Tibial nerve (tissue), 4 donors: ENCODE measurements around the gene MFSD11. TPM values are rescaled to one million over a fixed set of nuclear protein-coding genes. Genes with fewer than 3 reads are reported as not detected.
"Not testable (repeated sequence)": the region's sequence is repeated elsewhere in the genome, so short reads cannot be mapped to it uniquely, and the experiment has no call there.

Experiments
- DNase-seq, 2 donors: peaks; one replicate each; pipeline ENCODE4 v3.0.0-alpha.2; 2019; ENCODE audit warnings: low spot score in 2 of 2
- H3K27ac ChIP-seq, 4 donors: fragments of 200-600 bp; sonication (generic) in 3 of 4; one replicate each; pipeline ENCODE4 v1.5.1; 2017 to 2019; ENCODE audit warnings: mild to moderate bottlenecking in 1 of 4
- H3K27me3 ChIP-seq, 2 donors: fragments of 200-600 bp; sonication (generic) in 1 of 2; one replicate each; pipeline versions ENCODE4 v1.5.1 to v1.6.0; 2017 to 2019
- H3K36me3 ChIP-seq, 3 donors: fragments of 200-600 bp; sonication (generic); one replicate each; pipeline ENCODE4 v1.5.1; 2018 to 2019
- H3K4me1 ChIP-seq, 4 donors: fragments of 200-600 bp; sonication (generic) in 3 of 4; one replicate each; pipeline ENCODE4 v1.5.1; 2017 to 2019
- H3K4me3 ChIP-seq, 4 donors: fragments of 200-600 bp; sonication (generic) in 3 of 4; one replicate each; pipeline ENCODE4 v1.5.1; 2017 to 2019; ENCODE audit warnings: mild to moderate bottlenecking in 1 of 4, moderate library complexity in 1 of 4
- H3K9me3 ChIP-seq, 4 donors: fragments of 200-600 bp; sonication (generic) in 3 of 4; one replicate each; pipeline ENCODE4 v1.5.1; 2017 to 2019
- CTCF ChIP-seq, 5 experiments: fragments of 200-600 bp in 3 of 5; fragments of 450-650 bp in 2 of 5; sonication (generic) in 3 of 5; IDR thresholded peaks; one replicate each; pipeline ENCODE4 v1.5.1; 2016 to 2019; ENCODE audit warnings: antibody characterized with exemption in 5 of 5, mild to moderate bottlenecking in 3 of 5, moderate library complexity in 2 of 5
- EP300 ChIP-seq, 2 donors: sonication (generic); formaldehyde crosslinking; IDR thresholded peaks; one replicate each; pipeline ENCODE4 v1.6.1; 2017; ENCODE audit warnings: antibody characterized with exemption in 2 of 2, mild to moderate bottlenecking in 1 of 2
- POLR2A ChIP-seq, 2 donors: fragments of 450-650 bp; IDR thresholded peaks; one replicate each; pipeline ENCODE4 v1.6.1; 2017; ENCODE audit warnings: antibody characterized with exemption in 2 of 2, mild to moderate bottlenecking in 2 of 2, moderate library complexity in 2 of 2
- WGBS, 2 donors: methylation state at CpG; one replicate each; pipeline ENCODE4 v1.1.5; 2018; 5-methylcytosine and 5-hydroxymethylcytosine counted together
- total RNA-seq, 4 donors: library from RNA; depleted of rRNA; stranded (reverse); fragments of >200 nt; gene quantifications; one replicate each; pipeline ENCODE4 v1.1.0, GENCODE V29; 2016

Gene MFSD11
- total RNA-seq, 4 donors from 2014 or later: 25.8 to 61.0 (median 37.1) TPM

GRCh38 chr17:76697702-76698465, 40.0 kb upstream of the MFSD11 start:
- Histone ChIP-seq H3K27me3 (no peaks in the 10 kb centered on the region), H3K36me3 (no peaks in the 10 kb centered on the region), H3K27ac (peak overlapping the region in 3 of 4 donors; percentile 16 to 79 (median 61)), H3K4me3 (no peak overlapping the region), H3K9me3 (no peaks in the 10 kb centered on the region), H3K4me1 (peaks cover 0 to 95% (median 43%) of the 10 kb centered on the region in 4 donors)
- TF ChIP-seq EP300 (IDR thresholded peaks at IDR 0.05): no peak
- no peak for TF ChIP-seq POLR2A (IDR thresholded peaks at IDR 0.05)
- TF ChIP-seq CTCF (IDR thresholded peaks at IDR 0.05): no peak
- no peak for DNase-seq
- WGBS, 2 donors: 35 to 42% methylated on average over 15 to 17 of the region's 17 CpGs

GRCh38 chr17:76698466-76698977, 39.4 kb upstream of the MFSD11 start:
- not testable (repeated sequence) for H3K36me3 ChIP-seq, H3K9me3 ChIP-seq, H3K4me3 ChIP-seq, H3K27me3 ChIP-seq, DNase-seq
- WGBS, 2 donors: 81 to 88% methylated on average over 7 of the region's 7 CpGs
- Histone ChIP-seq H3K4me1 (peaks cover 0 to 98% (median 43%) of the 10 kb centered on the region in 4 donors), H3K27ac (peak overlapping the region in 2 of 4 donors; percentile 5 to 81)

GRCh38 chr17:76700270-76700616, 37.7 kb upstream of the MFSD11 start:
- TF ChIP-seq CTCF (IDR thresholded peaks at IDR 0.05) (no peak), EP300 (IDR thresholded peaks at IDR 0.05) (no peak), POLR2A (IDR thresholded peaks at IDR 0.05) (no peak)
- Histone ChIP-seq H3K36me3 (no peaks in the 10 kb centered on the region), H3K27ac (peak overlapping the region; percentile 11 to 90 (median 74)), H3K4me1 (peaks cover 0 to 81% (median 43%) of the 10 kb centered on the region in 4 donors), H3K9me3 (no peaks in the 10 kb centered on the region), H3K4me3 (peak overlapping the region in 2 of 4 donors; percentile 16 to 30), H3K27me3 (no peaks in the 10 kb centered on the region)
- 48 to 53% methylated on average over 8 of the region's 8 CpGs for WGBS, 2 donors
- DNase-seq: no peak

GRCh38 chr17:76700617-76701470, 37.1 kb upstream of the MFSD11 start:
- peak overlapping the region in 3 of 4 donors; percentile 13 to 30 (median 16) for H3K4me3 ChIP-seq
- H3K9me3 ChIP-seq: no peaks in the 10 kb centered on the region
- peak overlapping the region; percentile 11 to 90 (median 74) for H3K27ac ChIP-seq
- 18 to 22% methylated on average over 32 to 33 of the region's 33 CpGs for WGBS, 2 donors
- TF ChIP-seq CTCF (IDR thresholded peaks at IDR 0.05) (no peak), EP300 (IDR thresholded peaks at IDR 0.05) (peak in 1 of 2 donors; percentile 60), POLR2A (IDR thresholded peaks at IDR 0.05) (no peak)
- H3K27me3 ChIP-seq: no peaks in the 10 kb centered on the region
- H3K4me1 ChIP-seq: peaks cover 0 to 75% (median 40%) of the 10 kb centered on the region in 4 donors
- H3K36me3 ChIP-seq: no peaks in the 10 kb centered on the region
- DNase-seq: peak; percentile 43 to 54

GRCh38 chr17:76701471-76701967, 36.4 kb upstream of the MFSD11 start:
- H3K27ac ChIP-seq: peak overlapping the region in 3 of 4 donors; percentile 11 to 90 (median 81)
- no peaks in the 10 kb centered on the region for H3K27me3 ChIP-seq
- 33 to 39% methylated on average over 11 of the region's 11 CpGs for WGBS, 2 donors
- no peak for DNase-seq
- TF ChIP-seq POLR2A (IDR thresholded peaks at IDR 0.05) (no peak), EP300 (IDR thresholded peaks at IDR 0.05) (no peak), CTCF (IDR thresholded peaks at IDR 0.05) (no peak)
- H3K4me1 ChIP-seq: peaks cover 0 to 69% (median 38%) of the 10 kb centered on the region in 4 donors
- H3K36me3 ChIP-seq: no peaks in the 10 kb centered on the region
- no peaks in the 10 kb centered on the region for H3K9me3 ChIP-seq
- H3K4me3 ChIP-seq: no peak overlapping the region
